ENCODE results near the gene C11orf16. TPM values are rescaled to one million over a fixed set of nuclear protein-coding genes. Genes with fewer than 3 reads are reported as not detected.

The C11orf16 gene
- total RNA-seq, 3 donors from 2014 or later, result not detected

DNA sequence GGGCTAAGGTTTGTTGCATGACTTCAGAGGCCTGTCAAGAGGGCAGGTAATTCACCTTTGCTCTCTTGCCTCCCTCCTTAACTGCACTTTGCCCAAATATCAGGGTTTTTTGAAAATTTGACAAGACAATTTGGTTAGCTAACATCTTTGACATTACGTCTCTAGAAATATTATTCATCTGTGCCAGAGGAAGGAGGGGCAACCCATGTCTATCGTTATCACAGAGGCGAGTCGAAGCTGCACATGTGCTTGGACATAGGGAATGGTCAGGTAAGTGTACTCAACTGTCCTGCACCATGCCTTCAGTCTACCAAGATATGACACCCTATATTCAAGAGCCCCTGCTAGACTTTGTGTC is 18.1 kb downstream of the C11orf16 start:
- no peaks in the 10 kb centered on the region for H3K36me3 ChIP-seq
- H3K27ac ChIP-seq, result peak overlapping the region; percentile 67 to 84
- H3K4me1 ChIP-seq, result no peaks in the 10 kb centered on the region
- no peak for DNase-seq (ENCODE audit: low spot score in 2 of 2)
- intact Hi-C loops (cut with DNase I; ENCODE audit: low total_unique reads), result no loop called here
- H3K4me3 ChIP-seq, result peak overlapping the region in 2 of 3 donors; percentile 8 to 37
- H3K27me3 ChIP-seq, result no peaks in the 10 kb centered on the region
- no peaks in the 10 kb centered on the region for H3K9me3 ChIP-seq
- TF ChIP-seq, protein P1, sequence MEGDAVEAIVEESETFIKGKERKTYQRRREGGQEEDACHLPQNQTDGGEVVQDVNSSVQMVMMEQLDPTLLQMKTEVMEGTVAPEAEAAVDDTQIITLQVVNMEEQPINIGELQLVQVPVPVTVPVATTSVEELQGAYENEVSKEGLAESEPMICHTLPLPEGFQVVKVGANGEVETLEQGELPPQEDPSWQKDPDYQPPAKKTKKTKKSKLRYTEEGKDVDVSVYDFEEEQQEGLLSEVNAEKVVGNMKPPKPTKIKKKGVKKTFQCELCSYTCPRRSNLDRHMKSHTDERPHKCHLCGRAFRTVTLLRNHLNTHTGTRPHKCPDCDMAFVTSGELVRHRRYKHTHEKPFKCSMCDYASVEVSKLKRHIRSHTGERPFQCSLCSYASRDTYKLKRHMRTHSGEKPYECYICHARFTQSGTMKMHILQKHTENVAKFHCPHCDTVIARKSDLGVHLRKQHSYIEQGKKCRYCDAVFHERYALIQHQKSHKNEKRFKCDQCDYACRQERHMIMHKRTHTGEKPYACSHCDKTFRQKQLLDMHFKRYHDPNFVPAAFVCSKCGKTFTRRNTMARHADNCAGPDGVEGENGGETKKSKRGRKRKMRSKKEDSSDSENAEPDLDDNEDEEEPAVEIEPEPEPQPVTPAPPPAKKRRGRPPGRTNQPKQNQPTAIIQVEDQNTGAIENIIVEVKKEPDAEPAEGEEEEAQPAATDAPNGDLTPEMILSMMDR (IDR thresholded peaks at IDR 0.05), result no peak
- TF ChIP-seq POLR2A (IDR thresholded peaks at IDR 0.05) (no peak), POLR2AphosphoS5 (IDR thresholded peaks at IDR 0.05) (no peak)

DNA sequence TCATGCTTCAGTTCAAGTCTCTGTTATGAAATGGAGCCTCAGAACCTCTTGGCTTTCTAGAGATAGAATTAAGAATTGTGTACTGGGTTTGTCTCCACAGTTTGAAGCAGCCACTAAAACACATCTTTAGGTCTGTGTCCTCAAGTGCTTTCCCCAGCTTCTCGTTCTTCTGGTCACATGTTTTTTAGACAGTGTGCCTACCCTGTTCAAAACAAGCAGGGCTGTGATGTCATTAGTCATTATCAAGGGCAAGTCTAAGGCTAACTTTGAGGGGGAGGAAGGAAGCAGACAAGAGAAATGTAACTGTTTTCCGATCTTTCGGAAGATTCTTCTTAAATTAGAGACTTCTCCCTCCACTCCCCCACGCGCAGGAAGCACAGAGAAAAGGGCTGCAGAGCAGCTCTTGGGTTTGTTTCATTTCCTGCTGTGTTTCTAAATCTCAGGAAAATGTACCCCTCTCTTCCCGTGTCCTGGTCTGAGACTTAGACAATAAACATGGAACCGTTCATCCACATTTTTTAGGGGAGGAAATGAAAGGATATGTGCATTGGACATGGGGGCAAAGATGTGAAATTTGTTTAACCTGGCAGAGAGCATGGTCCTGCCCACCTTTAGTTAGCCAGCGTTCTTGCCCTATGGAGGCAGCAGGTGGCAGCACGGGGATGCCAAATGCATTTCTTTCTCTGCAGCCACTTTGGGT is 18.6 kb downstream of the C11orf16 start:
- Histone ChIP-seq H3K4me1 (no peaks in the 10 kb centered on the region), H3K27ac (peak overlapping the region; percentile 67 to 84), H3K4me3 (peak overlapping the region; percentile 7 to 37 (median 8)), H3K36me3 (no peaks in the 10 kb centered on the region), H3K9me3 (no peaks in the 10 kb centered on the region), H3K27me3 (no peaks in the 10 kb centered on the region)
- intact Hi-C loops (cut with DNase I; ENCODE audit: low total_unique reads), result no loop called here
- DNase-seq (ENCODE audit: low spot score in 2 of 2), result no peak
- TF ChIP-seq POLR2AphosphoS5 (IDR thresholded peaks at IDR 0.05) (peak in 1 of 3 donors; percentile 13), POLR2A (IDR thresholded peaks at IDR 0.05) (no peak)
- TF ChIP-seq, protein P1 (IDR thresholded peaks at IDR 0.05), result peak in 2 of 3 donors; percentile 30 to 49

DNA sequence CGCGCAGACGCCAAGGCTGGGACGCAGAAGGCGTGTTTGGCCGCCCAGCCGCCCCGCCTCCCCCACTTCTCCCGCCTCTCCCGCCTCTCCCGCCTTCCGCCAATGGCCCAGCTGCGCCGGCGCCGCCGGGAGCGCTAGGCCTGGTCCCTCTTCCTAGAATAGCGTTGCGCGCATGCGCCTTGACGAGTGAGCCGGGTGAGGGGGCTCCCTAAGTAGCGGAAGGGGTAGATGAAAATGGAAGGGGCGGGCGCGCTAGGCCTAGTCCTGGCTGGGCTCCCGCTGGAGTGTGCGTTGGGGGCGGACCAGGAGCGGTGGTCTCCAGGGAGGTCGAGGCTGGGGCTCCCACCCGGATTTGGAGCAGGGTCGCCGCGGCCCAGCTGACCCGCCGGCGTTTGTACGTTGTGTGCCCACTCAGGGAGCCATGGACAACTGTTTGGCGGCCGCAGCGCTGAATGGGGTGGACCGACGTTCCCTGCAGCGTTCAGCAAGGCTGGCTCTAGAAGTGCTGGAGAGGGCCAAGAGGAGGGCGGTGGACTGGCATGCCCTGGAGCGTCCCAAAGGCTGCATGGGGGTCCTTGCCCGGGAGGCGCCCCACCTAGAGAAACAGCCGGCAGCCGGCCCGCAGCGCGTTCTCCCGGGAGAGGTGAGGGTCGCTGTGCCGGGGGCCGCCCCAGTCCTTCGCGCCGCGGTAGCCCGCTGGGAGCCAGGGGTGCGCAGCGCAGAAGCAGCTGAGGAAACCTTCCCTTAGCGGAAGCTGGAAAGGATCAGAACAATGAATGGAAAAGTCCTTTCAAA is 21.5 kb downstream of the C11orf16 start, which contains the start of gene AKIP1:
AKIP1 (plus strand) TSS at position 161 of the 795 bp plus-strand sequence; CDS start at position 422, 261 bp downstream.
- Histone ChIP-seq H3K4me3 (peak within 1 kb of the TSS; percentile 89 to 93 (median 91)), H3K9me3 (no peaks in the 10 kb centered on the region), H3K27ac (peak within 1 kb of the TSS; percentile 86 to 95), H3K36me3 (no peaks in the 10 kb centered on the region), H3K27me3 (no peaks in the 10 kb centered on the region), H3K4me1 (no peaks in the 10 kb centered on the region)
- DNase-seq (ENCODE audit: low spot score in 2 of 2), result peak; percentile 89
- intact Hi-C loops (cut with DNase I; ENCODE audit: low total_unique reads), result no loop called here
- TF ChIP-seq POLR2AphosphoS5 (IDR thresholded peaks at IDR 0.05) (peak; percentile 39 to 55 (median 49)), POLR2A (IDR thresholded peaks at IDR 0.05) (no peak)
- TF ChIP-seq, protein P1 (IDR thresholded peaks at IDR 0.05), result no peak

DNA sequence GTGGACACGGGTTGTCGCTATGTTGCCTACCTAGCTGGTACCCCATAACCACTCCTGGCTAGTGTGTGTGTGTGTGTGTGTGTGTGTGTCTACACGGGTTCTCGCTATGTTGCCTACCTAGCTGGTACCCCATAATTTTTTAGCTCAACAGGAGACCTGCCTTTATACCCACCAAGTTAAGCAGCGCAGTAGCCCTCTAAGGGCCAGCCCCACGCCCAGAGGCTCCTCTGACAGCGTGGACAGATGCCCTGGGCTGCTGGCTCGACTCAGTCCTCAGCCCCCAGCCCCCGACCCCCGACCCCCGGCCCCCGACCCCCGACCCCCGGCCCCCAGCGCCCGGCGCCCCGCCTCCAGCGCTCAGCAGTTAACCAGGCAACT is 22.1 kb downstream of the C11orf16 start:
- TF ChIP-seq POLR2A (IDR thresholded peaks at IDR 0.05), result no peak
- TF ChIP-seq, protein P1 (IDR thresholded peaks at IDR 0.05), result no peak
- TF ChIP-seq POLR2AphosphoS5 (IDR thresholded peaks at IDR 0.05), result no peak
- Histone ChIP-seq H3K36me3 (no peaks in the 10 kb centered on the region), H3K9me3 (no peaks in the 10 kb centered on the region), H3K4me3 (peak overlapping the region; percentile 89 to 93 (median 91)), H3K27ac (peak overlapping the region; percentile 86 to 95), H3K4me1 (no peaks in the 10 kb centered on the region), H3K27me3 (no peaks in the 10 kb centered on the region)
- no peak for DNase-seq (ENCODE audit: low spot score in 2 of 2)
- intact Hi-C loops (cut with DNase I; ENCODE audit: low total_unique reads), result no loop called here

DNA sequence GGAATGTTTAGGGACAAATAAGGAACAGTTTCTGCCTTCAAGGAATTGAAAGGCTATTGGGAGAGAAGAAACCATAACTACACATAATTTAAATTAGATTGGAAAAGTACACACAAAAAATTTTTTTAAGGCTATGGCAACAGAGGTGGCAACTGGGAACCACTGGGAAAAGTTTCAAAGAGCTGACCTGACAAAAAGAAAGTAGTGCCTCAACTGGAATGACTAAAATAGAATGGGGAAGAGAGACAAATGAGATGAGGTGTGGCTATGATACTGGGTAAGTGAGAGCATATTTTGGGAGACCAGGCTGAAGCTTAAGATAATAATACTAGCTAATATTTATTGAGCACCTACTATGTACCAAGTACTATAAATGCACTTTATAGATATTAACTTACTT is 24.6 kb downstream of the C11orf16 start:
- TF ChIP-seq, protein P1 (IDR thresholded peaks at IDR 0.05), result no peak
- TF ChIP-seq POLR2AphosphoS5 (IDR thresholded peaks at IDR 0.05) (no peak), POLR2A (IDR thresholded peaks at IDR 0.05) (no peak)
- Histone ChIP-seq H3K27ac (no peak overlapping the region), H3K27me3 (no peaks in the 10 kb centered on the region), H3K9me3 (no peaks in the 10 kb centered on the region), H3K36me3 (no peaks in the 10 kb centered on the region), H3K4me3 (no peak overlapping the region), H3K4me1 (no peaks in the 10 kb centered on the region)
- intact Hi-C loops (cut with DNase I; ENCODE audit: low total_unique reads), result no loop called here
- no peak for DNase-seq (ENCODE audit: low spot score in 2 of 2)
